ENCODE measurements around the gene SDSL. TPM values are rescaled to one million over a fixed set of nuclear protein-coding genes. Genes with fewer than 3 reads are reported as not detected.

Gene SDSL
- total RNA-seq, 1 experiment from 2014 or later = 0.52 TPM

GRCh38 chr12:113427882-113428281 lies 5.7 kb downstream of the SDSL start:
- ATAC-seq (no peak), DNase-seq (ENCODE audit: low spot score) (no peak)
- CTCF ChIA-PET = no interaction called here
- H3K4me1 Mint-ChIP-seq = peaks cover 7% of the 10 kb centered on the region
- H3K27me3 Mint-ChIP-seq (ENCODE audit: low read depth) = peaks cover 2% of the 10 kb centered on the region; the same call in 1 of the 2 replicates
- H3K27ac Mint-ChIP-seq = no peak overlapping the region
- peaks cover 7% of the 10 kb centered on the region for H3K9me3 Mint-ChIP-seq
- TF ChIP-seq, protein P1, sequence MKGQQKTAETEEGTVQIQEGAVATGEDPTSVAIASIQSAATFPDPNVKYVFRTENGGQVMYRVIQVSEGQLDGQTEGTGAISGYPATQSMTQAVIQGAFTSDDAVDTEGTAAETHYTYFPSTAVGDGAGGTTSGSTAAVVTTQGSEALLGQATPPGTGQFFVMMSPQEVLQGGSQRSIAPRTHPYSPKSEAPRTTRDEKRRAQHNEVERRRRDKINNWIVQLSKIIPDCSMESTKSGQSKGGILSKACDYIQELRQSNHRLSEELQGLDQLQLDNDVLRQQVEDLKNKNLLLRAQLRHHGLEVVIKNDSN (CRISPR knock-in tag; IDR thresholded peaks at IDR 0.05) = no peak
- TF ChIP-seq ZNF121 (CRISPR knock-in tag; IDR thresholded peaks at IDR 0.05) (no peak), NFATC4 (CRISPR knock-in tag; IDR thresholded peaks at IDR 0.05) (no peak)
- POLR2A ChIA-PET = no interaction called here
- no peaks in the 10 kb centered on the region for H3K36me3 Mint-ChIP-seq
- H3K4me3 Mint-ChIP-seq = no peak overlapping the region

GRCh38 chr12:113428482-113428881 lies 6.3 kb downstream of the SDSL start:
- peaks cover 7% of the 10 kb centered on the region for H3K4me1 Mint-ChIP-seq
- ChIA-PET POLR2A (no interaction called here), CTCF (interaction anchor here (1.3 kb wide), 1 partner anchor 33 kb away, joined by 5 read pairs; no protein-coding TSS in a partner anchor)
- DNase-seq (ENCODE audit: low spot score) = no peak
- H3K9me3 Mint-ChIP-seq = peaks cover 7% of the 10 kb centered on the region
- H3K27ac Mint-ChIP-seq = no peak overlapping the region
- H3K27me3 Mint-ChIP-seq (ENCODE audit: low read depth) = peaks cover 2% of the 10 kb centered on the region; the same call in 1 of the 2 replicates
- H3K4me3 Mint-ChIP-seq = no peak overlapping the region
- TF ChIP-seq GTF2I (CRISPR knock-in tag; conservative IDR thresholded peaks at IDR 0.05) (0 out of 2 replicates have a peak, but pooled peaks have one; percentile 55), KAT7 (CRISPR knock-in tag; IDR thresholded peaks at IDR 0.05; ENCODE audit: borderline replicate concordance) (no peak)
- ATAC-seq = no peak
- no peaks in the 10 kb centered on the region for H3K36me3 Mint-ChIP-seq

DNA sequence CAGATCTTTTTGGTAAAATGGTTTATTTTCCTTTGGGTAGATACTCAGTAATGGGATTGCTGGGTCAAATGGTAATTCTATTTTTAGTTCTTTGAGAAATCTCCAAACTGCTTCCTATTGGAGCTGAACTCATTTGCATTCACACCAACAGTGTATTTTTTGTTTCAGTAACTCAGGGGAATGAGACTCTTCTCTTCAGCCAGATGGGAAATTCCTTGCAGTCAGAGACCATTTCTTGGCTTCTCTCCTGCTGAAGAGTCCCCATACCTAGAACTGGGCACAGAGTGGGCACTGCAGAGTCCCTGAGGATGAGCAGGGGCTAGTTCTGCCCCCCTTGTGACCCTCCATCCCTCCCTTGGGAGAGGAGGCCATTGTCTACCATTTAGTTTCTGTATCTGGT lies 10.8 kb downstream of the SDSL start:
- ATAC-seq (no peak), DNase-seq (ENCODE audit: low spot score) (no peak)
- Mint-ChIP-seq H3K4me3 (no peak overlapping the region), H3K9me3 (peaks cover 7% of the 10 kb centered on the region), H3K27ac (no peak overlapping the region), H3K4me1 (no peaks in the 10 kb centered on the region), H3K27me3 (ENCODE audit: low read depth) (peaks cover 2% of the 10 kb centered on the region; the same call in 1 of the 2 replicates), H3K36me3 (no peaks in the 10 kb centered on the region)
- no peak for TF ChIP-seq SOX15 (CRISPR knock-in tag; IDR thresholded peaks at IDR 0.05)
- TF ChIP-seq ZNF263 (CRISPR knock-in tag; IDR thresholded peaks at IDR 0.05; ENCODE audit: low read depth) = no peak
- TF ChIP-seq ZNF396 (CRISPR knock-in tag; IDR thresholded peaks at IDR 0.05; ENCODE audit: borderline replicate concordance) = no peak
- no peak for TF ChIP-seq RORB (CRISPR knock-in tag; IDR thresholded peaks at IDR 0.05)
- TF ChIP-seq PRRX2 (CRISPR knock-in tag; IDR thresholded peaks at IDR 0.05) = no peak
- TF ChIP-seq IRF2 (CRISPR knock-in tag; IDR thresholded peaks at IDR 0.05; ENCODE audit: borderline replicate concordance, low read depth) = no peak
- TF ChIP-seq OVOL2 (CRISPR knock-in tag; IDR thresholded peaks at IDR 0.05; ENCODE audit: borderline replicate concordance) = no peak
- TF ChIP-seq CREB1 (CRISPR knock-in tag; IDR thresholded peaks at IDR 0.05) = no peak
- no peak for TF ChIP-seq IRF1 (CRISPR knock-in tag; IDR thresholded peaks at IDR 0.05)
- no peak for TF ChIP-seq PREB (CRISPR knock-in tag; IDR thresholded peaks at IDR 0.05; ENCODE audit: borderline replicate concordance)
- TF ChIP-seq ZNF512 (CRISPR knock-in tag; IDR thresholded peaks at IDR 0.05; ENCODE audit: borderline replicate concordance) = no peak
- TF ChIP-seq EMX1 (CRISPR knock-in tag; IDR thresholded peaks at IDR 0.05) = no peak
- ChIA-PET CTCF (interaction anchor here (3.8 kb wide), 1 partner anchor 8 kb away, joined by 21 read pairs; no protein-coding TSS in a partner anchor), POLR2A (no interaction called here)
